Superior temporal gyrus (tissue), 1 donor: Measurements from ENCODE around the gene SSUH2.
A peak's percentile ranks its signal among the peaks of the same experiment; 100 is the strongest.

ENCODE experiments used
- DNase-seq: peaks from one replicate; pipeline ENCODE4 v3.0.0-alpha.2; 2016; ENCODE audit errors: extremely low spot score

Gene SSUH2

DNA sequence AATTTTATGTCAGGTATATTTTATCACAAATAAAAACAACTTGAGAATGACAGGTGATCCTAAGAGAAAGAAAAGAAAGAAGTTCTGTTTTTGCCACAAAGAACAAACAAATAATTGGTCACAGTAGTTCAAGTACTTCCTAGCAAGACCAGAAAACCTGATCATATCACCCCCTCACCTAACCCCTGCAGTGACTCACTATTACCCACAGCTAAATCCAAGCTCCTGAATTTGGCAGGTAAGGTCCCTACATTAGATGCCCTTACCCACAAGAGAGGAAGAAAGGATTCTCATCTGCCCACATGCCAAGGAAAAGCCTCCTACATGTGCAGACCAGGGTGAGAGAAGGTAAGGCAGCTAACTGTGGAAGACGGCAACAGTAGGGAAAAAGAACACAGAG is 4.4 kb downstream of the SSUH2 start:
- DNase-seq = no peak

GRCh38 chr3:8639659-8640000 is 5.0 kb downstream of the SSUH2 start:
- DNase-seq = no peak

DNA sequence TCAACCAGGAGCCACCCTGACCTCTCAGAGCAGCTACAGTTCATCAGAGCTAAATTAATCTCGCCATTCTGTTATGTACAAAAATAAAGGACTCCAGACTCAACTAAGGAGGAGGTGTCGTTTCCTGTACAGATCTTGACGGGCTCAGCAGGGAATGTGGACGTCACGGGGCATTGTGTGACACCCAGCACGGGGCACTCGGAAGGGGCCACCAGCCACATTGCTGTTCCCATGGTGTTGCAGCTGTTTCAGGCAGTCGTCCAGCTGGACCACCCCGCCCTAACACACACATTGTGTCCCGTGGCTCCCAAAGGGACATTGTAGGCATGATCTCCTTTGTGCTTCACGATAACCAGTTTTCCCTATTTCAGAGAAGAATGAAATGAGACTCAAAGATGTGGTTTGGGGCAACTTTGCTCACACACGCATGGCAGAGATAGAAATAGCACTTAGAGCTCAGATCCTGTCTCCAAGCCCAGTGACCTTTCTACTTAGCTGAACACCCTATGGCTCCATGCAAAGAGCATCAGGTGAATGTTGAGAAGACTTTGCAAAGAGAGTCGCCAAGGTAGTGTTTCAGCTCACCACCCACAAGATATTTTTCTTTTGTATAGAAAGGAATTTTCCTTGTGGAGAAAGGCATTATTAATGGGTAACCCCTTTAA is 5.5 kb downstream of the SSUH2 start:
- DNase-seq = no peak

GRCh38 chr3:8637348-8637747 is 7.2 kb downstream of the SSUH2 start:
- no peak for DNase-seq

DNA sequence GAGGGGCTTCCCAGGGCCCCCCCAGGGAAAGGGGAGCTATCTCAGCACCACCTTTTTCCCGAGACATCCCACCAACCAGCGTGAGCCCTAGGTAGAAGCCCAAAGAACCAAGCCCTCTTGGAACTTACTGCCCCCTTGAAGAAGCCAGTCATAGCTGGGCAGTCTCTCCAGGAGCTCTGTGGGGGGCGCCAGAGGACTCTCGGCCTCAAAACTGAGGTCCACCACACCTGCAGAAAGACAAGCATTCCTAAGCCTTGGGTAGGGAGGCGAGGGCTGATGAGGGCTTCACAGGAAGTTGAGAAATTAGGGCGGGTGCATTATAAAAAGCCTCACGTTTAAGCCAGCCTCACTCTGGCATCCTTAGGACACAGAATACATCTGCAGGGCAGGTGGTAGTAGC is 9.0 kb downstream of the SSUH2 start:
- DNase-seq = no peak

GRCh38 chr3:8635125-8635524 is 9.5 kb downstream of the SSUH2 start:
- no peak for DNase-seq

- DNase-seq = no peak
Measured at GRCh38 chr3:8632402-8633237, 12.0 kb downstream of the SSUH2 start.

GRCh38 chr3:8631661-8632060 is 12.9 kb downstream of the SSUH2 start:
- DNase-seq = no peak

- no peak for DNase-seq
Measured at GRCh38 chr3:8629151-8630021, 15.2 kb downstream of the SSUH2 start.

DNA sequence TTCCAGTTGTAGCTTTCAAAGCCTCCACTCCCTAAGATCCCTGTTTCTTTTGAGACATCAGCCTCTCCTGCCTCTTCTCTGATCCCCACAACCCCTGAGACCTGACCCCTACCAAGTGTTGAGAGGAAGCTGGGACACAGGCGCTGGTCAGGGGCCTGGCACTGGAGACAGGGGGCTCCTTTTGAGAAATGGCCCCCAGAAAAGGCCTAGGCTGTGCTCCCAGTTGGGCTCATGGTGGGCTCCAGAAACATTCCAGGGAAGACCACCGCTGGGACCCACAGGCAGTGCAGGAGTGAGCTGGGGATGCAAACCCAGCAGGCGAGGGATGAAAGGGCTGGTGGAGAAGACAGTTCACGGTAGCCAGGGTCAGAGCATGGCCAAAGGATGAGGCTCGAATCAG is 16.6 kb downstream of the SSUH2 start:
- DNase-seq = no peak

- DNase-seq = no peak
Measured at GRCh38 chr3:8627201-8627940, 17.2 kb downstream of the SSUH2 start.

DNA sequence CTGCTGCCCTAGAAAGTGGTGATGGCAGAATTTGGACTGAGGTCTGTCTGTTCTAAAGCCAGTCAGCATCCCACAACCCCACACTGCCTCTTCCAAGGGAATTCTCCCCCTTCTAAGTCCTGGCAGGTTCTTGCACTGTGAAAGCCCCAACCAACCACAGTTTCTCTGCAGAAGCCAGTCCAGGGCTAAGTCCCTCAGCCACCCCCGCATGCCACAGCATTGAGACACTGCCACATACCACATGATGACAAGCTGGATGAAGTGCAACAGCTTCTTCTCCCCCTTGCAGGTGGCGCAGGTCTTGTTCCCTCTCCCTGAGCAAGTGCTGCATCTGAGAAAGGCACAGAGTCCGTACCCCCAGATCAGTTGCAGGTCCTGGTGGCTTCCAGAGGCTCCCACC is 18.6 kb downstream of the SSUH2 start:
- DNase-seq = no peak

DNA sequence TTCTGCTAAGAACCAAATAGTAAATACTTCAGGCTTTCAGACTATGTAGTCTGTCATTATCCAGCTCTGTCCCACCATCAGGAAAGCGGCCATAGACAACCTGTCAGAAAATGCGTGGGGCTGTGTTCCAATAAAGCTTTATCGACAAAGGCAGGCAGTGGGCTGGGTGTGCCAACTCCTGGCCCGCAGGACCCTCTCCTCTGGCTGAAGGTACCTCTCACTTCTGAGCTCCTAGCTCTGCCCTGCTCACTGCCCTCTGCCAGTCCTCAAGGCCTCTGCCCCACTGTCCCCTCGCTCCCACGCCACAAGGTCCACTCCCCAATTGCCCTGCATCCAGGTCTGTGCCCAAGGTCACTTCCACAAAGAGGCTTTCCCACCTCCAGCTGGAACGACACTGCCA is 20.0 kb downstream of the SSUH2 start:
- DNase-seq = no peak

- no peak for DNase-seq
Measured at GRCh38 chr3:8623741-8624140, 20.9 kb downstream of the SSUH2 start.

DNA sequence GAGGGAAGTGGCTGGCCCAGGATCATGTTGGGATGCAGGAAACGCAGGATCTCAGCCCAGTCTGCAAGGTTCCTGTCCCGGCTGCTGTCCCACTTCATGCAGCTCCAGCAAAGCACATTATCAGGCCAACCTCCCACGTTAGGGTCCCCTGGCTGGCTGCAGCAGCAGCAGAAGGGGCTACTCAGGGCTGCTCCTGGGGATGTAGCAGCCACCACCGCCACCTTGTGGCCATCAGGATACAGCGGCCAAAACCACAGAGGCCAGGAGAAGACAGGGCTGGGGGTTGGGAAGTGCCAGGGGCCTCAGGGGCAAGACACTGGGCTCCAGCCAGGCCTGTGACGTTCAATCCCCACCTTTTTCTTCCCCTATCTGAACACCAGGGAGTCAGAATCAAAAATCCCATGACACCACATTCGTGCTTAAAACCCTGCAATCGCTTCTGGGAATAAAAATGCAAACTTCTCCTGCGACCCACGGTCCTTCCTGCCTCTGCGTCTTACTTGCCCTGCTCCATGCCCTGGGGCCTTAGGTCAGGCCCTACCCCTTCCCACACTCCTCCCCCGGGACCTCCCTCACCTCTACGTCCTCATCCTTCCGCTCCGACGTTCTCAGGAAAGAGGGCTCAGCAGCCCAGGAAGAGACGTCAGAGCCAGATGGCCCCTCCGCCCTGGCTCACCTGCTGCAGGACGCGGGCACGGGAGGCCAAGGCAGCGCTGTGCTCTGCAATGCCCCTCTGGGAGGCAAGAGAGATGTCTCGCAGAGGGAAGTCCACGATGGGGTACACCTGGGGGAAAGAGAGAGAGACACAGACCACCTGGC is 21.5 kb downstream of the SSUH2 start:
- DNase-seq = peak; percentile 77

GRCh38 chr3:8621872-8622271 is 22.7 kb downstream of the SSUH2 start:
- DNase-seq = no peak

GRCh38 chr3:8621141-8621540 is 23.5 kb downstream of the SSUH2 start:
- DNase-seq = no peak

DNA sequence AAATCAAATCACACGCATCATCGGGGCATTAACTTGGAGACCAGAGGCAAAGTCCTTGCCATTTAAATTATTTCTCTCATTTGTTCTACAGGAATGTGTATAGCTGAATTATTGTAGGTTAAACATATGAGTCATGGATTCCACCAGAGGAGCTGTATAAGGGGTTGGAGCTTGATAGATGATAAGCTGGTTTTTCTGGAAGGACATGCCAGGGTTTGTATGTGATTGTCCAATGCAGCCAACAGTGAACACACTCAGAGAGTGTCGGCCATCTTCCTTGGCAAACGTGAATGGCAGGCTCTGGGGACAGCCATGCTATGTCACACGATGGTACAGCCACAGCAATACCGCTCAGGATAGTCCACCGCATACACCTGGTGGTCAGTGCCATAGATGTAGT is 25.1 kb downstream of the SSUH2 start:
- no peak for DNase-seq

- DNase-seq = no peak
Measured at GRCh38 chr3:8618950-8619349, 25.6 kb downstream of the SSUH2 start.

DNA sequence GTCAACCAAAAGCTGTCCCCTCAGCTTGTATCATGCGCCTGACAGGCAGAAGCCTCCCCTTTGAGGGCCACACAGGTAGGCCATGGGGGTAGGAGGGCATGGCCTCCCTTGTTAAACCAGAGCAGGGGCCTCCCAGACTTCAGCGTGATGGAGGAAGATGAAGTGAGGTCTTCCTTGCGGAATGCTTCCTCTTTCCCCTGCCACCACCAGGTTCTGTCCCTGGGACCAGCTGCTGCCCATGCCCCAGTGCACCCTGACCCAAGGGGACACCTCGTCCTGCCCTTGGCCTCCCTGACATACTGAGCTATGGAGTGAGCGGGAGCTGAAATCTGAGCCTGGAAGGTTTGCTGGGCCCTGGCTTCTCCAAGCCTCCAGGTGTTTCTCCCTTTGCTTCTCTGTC is 26.7 kb downstream of the SSUH2 start:
- DNase-seq = no peak

DNA sequence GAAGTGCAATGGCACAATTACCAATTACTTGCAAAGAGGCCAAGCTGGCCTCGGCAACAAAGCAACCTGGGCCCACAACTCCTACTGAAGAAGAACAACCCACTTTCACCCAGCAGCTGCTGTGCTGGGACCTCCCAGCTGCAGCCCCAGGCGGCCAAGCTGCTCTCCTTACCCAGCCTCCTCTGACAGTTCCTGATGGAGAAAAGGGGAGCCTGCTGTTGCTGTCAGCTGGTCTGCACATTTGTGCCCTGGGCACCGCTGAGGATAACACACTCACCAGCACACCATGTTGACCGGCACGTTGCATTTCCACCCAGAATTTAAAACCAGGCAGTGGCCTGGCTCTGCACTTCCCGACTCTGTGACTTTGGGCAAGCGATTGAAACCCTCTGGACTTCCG is 33.6 kb downstream of the SSUH2 start:
- no peak for DNase-seq
